Parathyroid adenoma (tissue), 2 donors: ENCODE results near the gene MRS2.

Experiments used
- H2AFZ ChIP-seq: fragments of 300-600 bp; sonication (generic); one replicate; pipeline ENCODE4 v1.7.0; 2017; ENCODE audit warnings: antibody characterized with exemption, mild to moderate bottlenecking
- H3K27ac ChIP-seq: fragments of 300-600 bp; sonication (generic); one replicate; pipeline ENCODE4 v1.7.0; 2017
- H3K27me3 ChIP-seq: fragments of 300-600 bp; sonication (generic); one replicate; pipeline ENCODE4 v1.7.0; 2017; ENCODE audit warnings: low read length; ENCODE audit not compliant: control insufficient read depth, insufficient read depth
- H3K36me3 ChIP-seq: fragments of 300-600 bp; sonication (generic); one replicate; pipeline ENCODE4 v1.7.0; 2017; ENCODE audit warnings: low read length; ENCODE audit not compliant: control insufficient read depth, insufficient read depth
- H3K4me1 ChIP-seq: fragments of 300-600 bp; sonication (generic); one replicate; pipeline ENCODE4 v1.7.0; 2017; ENCODE audit warnings: control low read depth
- H3K4me2 ChIP-seq: fragments of 300-600 bp; sonication (generic); one replicate; pipeline ENCODE4 v1.7.0; 2017; ENCODE audit warnings: low read length
- H3K4me3 ChIP-seq: fragments of 300-600 bp; sonication (generic); one replicate; pipeline ENCODE4 v1.7.0; 2017; ENCODE audit warnings: low read depth, low read length
- H3K79me2 ChIP-seq: fragments of 300-600 bp; sonication (generic); one replicate; pipeline ENCODE4 v1.7.0; 2017; ENCODE audit warnings: control low read depth
- H3K9ac ChIP-seq: fragments of 300-600 bp; sonication (generic); one replicate; pipeline ENCODE4 v1.7.0; 2017; ENCODE audit warnings: mild to moderate bottlenecking
- H3K9me3 ChIP-seq: fragments of 300-600 bp; sonication (generic); one replicate; pipeline ENCODE4 v1.7.0; 2017; ENCODE audit warnings: low read length; ENCODE audit not compliant: control insufficient read depth
- CTCF ChIP-seq: fragments of 300-600 bp; sonication (generic); IDR thresholded peaks from one replicate; pipeline ENCODE4 v1.7.0; 2017; ENCODE audit warnings: antibody characterized with exemption, mild to moderate bottlenecking
- donor health status: primary hyperparathyroidism.

Gene MRS2

GRCh38 chr6:24451581-24452388, 49.0 kb downstream of the MRS2 start:
- no peaks in the 10 kb centered on the region for H3K27me3 ChIP-seq
- no peaks in the 10 kb centered on the region for H3K9me3 ChIP-seq
- H3K4me1 ChIP-seq: no peaks in the 10 kb centered on the region
- no peak overlapping the region for H3K9ac ChIP-seq
- no peak overlapping the region for H2AFZ ChIP-seq
- no peak overlapping the region for H3K4me2 ChIP-seq
- no peaks in the 10 kb centered on the region for H3K36me3 ChIP-seq
- TF ChIP-seq CTCF: no peak
- no peak overlapping the region for H3K4me3 ChIP-seq
- H3K79me2 ChIP-seq: no peaks in the 10 kb centered on the region
- H3K27ac ChIP-seq: no peak overlapping the region

GRCh38 chr6:24453921-24454320, 51.2 kb downstream of the MRS2 start:
- TF ChIP-seq CTCF: no peak
- no peak overlapping the region for H3K9ac ChIP-seq
- no peaks in the 10 kb centered on the region for H3K9me3 ChIP-seq
- H2AFZ ChIP-seq: no peak overlapping the region
- H3K4me3 ChIP-seq: no peak overlapping the region
- H3K27me3 ChIP-seq: no peaks in the 10 kb centered on the region
- H3K27ac ChIP-seq: no peak overlapping the region
- H3K4me2 ChIP-seq: no peak overlapping the region
- H3K36me3 ChIP-seq: no peaks in the 10 kb centered on the region
- H3K79me2 ChIP-seq: no peaks in the 10 kb centered on the region
- no peaks in the 10 kb centered on the region for H3K4me1 ChIP-seq

- H2AFZ ChIP-seq: no peak overlapping the region
- H3K4me1 ChIP-seq: no peaks in the 10 kb centered on the region
- H3K27me3 ChIP-seq: no peaks in the 10 kb centered on the region
- no peak overlapping the region for H3K4me3 ChIP-seq
- H3K79me2 ChIP-seq: no peaks in the 10 kb centered on the region
- no peak for TF ChIP-seq CTCF
- H3K36me3 ChIP-seq: no peaks in the 10 kb centered on the region
- no peaks in the 10 kb centered on the region for H3K9me3 ChIP-seq
- H3K27ac ChIP-seq: no peak overlapping the region
- no peak overlapping the region for H3K4me2 ChIP-seq
- H3K9ac ChIP-seq: no peak overlapping the region
Observed at GRCh38 chr6:24454452-24454851, 51.7 kb downstream of the MRS2 start.

DNA sequence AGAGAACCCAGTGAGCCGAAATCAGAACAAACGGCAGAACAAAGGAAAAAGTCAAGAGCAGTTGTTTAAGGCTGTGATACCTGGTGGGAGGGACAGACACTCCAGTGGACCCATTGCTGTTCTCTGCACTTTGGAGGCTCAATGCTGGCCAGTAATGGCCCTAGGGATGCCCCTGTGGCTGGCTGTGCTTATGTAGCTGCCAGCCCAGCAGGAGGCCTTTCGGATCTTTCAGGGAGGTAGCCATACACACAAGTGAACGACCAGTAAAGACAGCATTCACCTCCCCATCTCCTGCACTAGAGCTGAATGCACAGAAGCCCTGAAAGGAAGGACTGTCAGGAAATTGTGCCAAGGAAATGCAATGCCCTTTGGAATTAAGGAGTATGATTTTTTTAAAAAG, 52.3 kb downstream of the MRS2 start:
- H3K9ac ChIP-seq: no peak overlapping the region
- no peak overlapping the region for H3K4me3 ChIP-seq
- H3K27ac ChIP-seq: no peak overlapping the region
- no peak overlapping the region for H2AFZ ChIP-seq
- no peaks in the 10 kb centered on the region for H3K4me1 ChIP-seq
- H3K4me2 ChIP-seq: no peak overlapping the region
- no peaks in the 10 kb centered on the region for H3K36me3 ChIP-seq
- TF ChIP-seq CTCF: no peak
- H3K79me2 ChIP-seq: no peaks in the 10 kb centered on the region
- no peaks in the 10 kb centered on the region for H3K9me3 ChIP-seq
- H3K27me3 ChIP-seq: no peaks in the 10 kb centered on the region

- Histone ChIP-seq H3K36me3 (no peaks in the 10 kb centered on the region), H3K9me3 (no peaks in the 10 kb centered on the region), H3K27me3 (no peaks in the 10 kb centered on the region), H3K27ac (no peak overlapping the region), H3K4me2 (no peak overlapping the region), H3K9ac (no peak overlapping the region), H3K79me2 (no peaks in the 10 kb centered on the region), H3K4me3 (no peak overlapping the region), H3K4me1 (no peaks in the 10 kb centered on the region), H2AFZ (no peak overlapping the region)
- TF ChIP-seq CTCF: no peak
Observed at GRCh38 chr6:24458134-24458533, 55.4 kb downstream of the MRS2 start.
